ENCODE data around the gene ROBO2.

The ROBO2 gene

DNA sequence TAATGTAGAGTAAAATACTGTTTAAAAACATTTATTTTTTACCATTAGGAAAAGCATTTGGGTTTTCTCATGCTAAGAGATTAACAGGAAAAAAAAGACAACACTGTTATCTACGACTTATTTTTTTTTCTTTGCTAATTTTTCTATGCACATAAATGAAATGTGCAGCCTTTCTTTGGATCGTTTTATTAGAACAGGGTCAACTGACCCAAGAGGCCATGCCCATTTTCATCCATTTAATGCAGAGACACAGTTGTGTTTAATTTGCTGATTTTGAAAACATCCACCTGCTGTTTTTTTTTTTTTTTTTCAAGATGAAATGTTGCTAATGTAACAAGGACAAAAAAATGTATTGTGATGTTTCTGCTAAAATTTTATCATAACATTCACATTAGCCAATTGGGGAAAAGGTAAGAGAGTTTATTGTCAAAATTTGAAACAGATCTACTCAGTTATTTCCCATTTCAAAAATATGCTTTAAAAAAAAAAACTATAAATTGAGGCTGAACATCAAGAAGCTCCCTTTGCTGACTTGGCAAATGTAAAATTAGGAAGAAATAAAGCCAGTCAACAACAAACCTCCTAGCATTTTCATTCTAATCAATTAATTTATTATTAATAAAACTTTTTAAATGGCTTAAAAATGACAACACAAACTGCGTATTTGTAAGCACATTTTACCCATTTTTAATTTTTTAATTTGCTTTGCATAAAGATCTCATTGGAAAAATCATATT lies 485.2 kb downstream of the ROBO2 start:
- no peak for DNase-seq

DNA sequence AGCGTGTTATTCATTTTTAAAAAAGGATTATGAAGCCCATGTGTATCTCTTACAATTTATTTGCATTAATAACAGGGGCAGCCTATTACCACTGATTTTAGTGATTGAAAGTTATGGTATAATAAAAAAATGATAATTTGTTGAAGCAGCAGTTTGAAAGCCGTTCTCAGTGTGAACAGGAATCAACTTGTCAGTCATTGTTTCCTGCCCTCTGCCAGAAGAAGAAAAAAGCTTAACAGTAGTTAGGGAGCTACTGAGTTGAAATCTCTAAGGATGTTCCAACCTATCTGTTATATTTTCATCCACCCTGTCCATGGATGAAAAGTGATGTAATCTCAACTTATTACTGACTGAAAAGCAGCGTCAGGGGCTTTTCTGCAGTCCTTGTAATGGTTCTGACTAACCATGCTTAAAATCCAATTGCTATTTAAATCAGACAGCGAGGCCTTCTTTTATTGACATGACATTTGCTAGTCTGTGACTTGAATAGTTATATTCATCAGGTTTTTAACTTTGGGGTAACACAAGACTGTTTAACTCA lies 486.7 kb downstream of the ROBO2 start:
- no peak for DNase-seq

DNA sequence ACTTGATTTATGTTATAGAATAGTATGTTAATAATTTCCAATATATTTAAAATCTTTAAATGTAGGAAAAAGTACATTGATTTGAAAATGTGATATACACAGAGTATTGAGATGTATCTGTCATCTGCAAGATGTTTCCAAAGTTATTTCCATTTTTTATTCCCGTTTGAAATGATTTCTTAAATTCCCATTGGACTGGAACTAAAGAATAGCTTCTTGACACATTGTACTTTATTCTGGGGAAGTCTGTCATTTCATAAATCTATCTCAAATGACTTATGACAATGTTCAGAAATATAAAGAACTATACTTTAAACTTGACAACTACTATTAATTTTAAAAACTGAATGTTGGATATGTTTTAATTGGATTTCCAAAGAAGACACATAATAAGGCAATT lies 489.6 kb downstream of the ROBO2 start:
- no peak for DNase-seq

DNA sequence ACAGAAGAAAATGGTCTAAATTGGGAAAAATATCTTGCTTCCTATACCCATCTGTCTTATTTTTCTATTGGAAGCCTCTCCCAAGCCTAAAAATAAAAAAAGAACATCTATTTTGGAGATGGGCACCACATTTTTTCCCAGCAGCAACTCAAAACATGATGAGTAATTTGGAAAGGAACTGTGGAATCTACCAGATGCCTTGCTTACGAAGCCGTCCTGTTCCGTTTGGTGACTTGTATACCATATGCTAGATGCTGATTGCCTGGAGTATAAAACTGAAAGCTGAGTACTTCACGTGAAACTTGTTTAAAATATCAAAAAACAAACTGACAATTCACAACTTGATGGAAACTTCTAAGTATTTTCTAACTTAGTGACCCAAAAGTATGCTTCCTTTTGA lies 491.0 kb downstream of the ROBO2 start:
- DNase-seq, result no peak

GRCh38 chr3:77535116-77535515 lies 495.2 kb downstream of the ROBO2 start:
- no peak for DNase-seq

DNA sequence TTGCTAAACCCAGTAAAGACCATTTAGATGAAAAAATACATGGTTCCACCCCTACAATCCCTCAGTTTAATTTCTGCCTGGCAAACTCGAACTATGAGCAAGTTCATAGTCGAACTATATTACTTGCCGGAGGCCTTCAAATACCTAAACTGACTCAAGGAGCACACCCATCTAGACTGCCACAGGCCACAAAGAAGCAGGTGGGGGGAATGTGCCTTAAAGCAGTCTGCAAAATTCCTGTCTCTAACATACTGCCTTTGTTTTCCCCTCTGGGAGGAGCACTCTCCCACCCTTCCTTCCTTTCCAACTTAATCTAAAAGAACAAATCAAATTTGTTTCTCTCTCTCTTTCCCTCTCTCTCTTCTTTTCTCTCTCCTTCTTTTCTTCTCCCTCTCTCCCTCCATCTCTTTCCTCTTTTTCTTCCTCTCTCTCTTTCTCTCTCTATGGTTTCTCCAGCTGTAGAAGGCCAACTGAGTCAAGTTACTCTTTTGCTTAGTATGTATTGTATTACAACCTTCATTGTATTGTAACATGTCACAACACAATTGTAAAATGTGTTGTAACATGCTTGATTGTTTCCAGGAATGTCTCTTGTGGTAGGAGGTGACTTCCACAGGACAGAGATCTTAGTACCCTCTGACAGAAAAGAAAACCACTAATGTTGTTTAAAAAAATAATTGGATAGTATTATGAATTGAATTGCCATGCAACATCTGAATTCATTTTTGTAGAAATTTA lies 496.3 kb downstream of the ROBO2 start:
- no peak for DNase-seq

GRCh38 chr3:77539014-77539413 lies 499.1 kb downstream of the ROBO2 start:
- no peak for DNase-seq

DNA sequence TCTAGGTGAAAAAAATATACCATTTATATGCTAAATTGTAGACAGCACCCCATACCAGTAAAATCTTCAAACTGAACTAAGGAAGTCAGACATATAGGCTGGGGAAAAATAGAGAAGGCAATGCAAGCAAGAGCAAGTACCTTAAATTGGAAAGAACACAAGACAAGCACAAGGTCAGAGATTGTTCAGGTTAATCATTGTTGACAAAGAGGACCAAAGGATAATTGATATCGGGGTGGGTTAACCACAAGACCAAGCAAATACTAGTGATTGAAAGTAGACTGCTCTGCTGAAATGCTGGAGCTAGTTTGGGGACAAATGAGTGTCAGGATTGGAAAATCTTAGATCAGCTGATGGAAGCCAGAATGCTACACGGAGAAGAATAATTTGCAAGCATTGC lies 499.8 kb downstream of the ROBO2 start:
- no peak for DNase-seq

- DNase-seq, result no peak
These were observed 501.5 kb downstream of the ROBO2 start for GRCh38 chr3:77541203-77541922.

DNA sequence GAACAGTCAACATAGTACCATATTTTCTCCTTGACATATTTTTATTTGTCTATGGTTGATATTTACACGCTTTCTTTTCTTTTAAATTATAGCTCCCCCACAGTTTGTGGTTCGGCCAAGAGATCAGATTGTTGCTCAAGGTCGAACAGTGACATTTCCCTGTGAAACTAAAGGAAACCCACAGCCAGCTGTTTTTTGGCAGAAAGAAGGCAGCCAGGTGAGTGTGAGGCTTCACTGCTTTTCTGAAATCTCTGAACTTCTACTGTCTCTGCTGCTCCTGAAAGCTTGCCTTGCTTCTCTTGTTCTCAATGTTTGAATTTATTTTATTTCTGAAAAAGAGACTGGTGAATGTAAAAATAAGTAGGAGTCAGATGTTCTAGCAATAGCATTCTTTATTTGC lies 506.3 kb downstream of the ROBO2 start:
- no peak for DNase-seq

GRCh38 chr3:77549034-77549433 lies 509.1 kb downstream of the ROBO2 start:
- no peak for DNase-seq

DNA sequence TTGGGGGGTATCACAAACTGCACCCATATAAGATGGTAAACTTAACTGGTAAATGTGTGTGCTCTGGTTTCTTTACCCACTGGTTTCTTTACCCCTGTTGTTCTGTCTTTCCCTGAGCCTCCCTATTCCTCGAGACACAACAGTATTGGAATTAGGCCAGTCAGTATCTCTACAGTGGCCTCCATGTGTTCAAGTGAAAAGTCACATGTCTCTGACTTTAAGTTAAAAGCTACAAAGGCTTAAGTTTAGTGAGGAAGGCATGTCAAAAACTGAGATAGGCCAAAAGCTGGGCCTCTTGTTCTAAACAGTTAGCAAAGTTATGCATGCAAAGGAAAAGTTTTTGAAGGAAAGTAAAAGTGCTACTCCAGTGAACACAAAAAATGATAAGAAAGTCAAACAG lies 513.3 kb downstream of the ROBO2 start:
- DNase-seq, result no peak

GRCh38 chr3:77562089-77562488 lies 522.2 kb downstream of the ROBO2 start:
- no peak for DNase-seq

GRCh38 chr3:77563012-77563411 lies 523.1 kb downstream of the ROBO2 start:
- no peak for DNase-seq

DNA sequence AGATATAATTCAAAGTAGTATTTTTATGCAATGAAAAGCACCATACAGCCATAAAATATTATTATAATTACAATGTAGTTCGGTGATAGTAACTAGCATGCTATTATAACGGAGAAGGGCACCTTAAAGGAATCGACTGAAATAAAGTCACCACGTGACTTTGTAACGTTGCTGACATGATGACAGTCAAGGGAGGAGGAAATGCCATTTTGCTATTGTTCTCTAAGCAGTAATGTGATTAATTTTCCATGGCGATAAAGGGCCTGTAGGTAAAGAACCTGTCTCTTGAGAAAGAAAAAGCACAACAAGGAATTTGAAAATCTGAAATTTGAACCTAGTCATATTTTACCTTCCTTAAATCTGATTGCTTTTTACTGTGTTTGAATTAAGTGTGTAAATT lies 526.2 kb downstream of the ROBO2 start:
- no peak for DNase-seq

GRCh38 chr3:77571971-77572715 lies 532.2 kb downstream of the ROBO2 start:
- DNase-seq, result no peak

DNA sequence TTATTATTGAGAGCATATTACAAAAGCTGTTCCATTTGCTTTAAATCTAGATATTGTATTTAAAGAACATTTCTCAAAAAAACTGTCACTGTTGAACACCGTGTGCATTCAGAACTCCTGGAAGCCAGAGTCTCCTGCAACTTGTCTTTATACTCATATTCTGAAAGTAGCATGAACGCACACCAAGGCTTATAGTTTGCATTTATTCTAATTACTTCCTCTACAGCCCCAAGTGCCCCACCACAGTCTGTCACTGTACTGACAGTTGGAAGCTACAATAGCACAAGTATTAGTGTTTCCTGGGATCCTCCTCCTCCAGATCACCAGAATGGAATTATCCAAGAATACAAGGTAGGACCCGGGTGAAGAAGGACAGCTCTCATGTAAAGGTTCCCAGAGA lies 537.4 kb downstream of the ROBO2 start:
- DNase-seq, result no peak

DNA sequence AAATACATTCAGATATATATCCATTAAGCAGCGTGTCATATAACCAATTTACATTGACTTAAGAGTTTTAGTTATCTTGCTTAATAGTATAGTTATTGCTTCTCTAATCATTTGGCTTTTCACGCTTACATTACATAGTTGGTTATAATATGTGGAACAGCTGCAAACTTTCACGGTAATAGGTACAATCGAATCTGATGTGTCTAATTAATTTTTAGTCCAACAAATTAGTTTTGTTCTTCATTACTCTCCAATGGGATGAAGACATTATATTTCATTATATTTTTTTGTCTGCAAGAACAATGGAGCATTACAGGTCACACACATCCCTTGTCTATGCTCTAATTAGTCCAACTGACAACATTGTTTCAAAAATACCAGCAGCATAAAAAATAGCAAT lies 546.3 kb downstream of the ROBO2 start:
- DNase-seq, result no peak

GRCh38 chr3:77588863-77589262 lies 549.0 kb downstream of the ROBO2 start:
- no peak for DNase-seq

DNA sequence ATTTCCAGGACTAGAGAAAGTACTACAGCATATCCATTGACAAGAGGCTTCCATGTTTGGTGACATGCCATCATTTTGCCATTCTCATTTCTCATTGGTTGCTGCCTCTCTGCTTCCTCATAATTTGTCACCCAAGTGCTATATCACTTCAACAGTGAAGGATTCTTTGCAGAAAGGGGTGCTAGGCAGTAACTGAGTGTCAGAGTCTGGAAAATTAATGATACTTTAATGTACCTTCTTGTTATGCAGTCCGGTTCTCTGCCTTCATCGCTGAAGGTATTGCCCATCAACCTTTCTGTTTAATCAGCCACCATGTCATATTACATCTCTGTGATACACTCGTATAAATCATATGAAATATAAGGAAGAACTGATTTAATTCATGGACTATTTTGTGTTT lies 550.3 kb downstream of the ROBO2 start:
- no peak for DNase-seq

- DNase-seq, result no peak
These were observed 555.5 kb downstream of the ROBO2 start for GRCh38 chr3:77595371-77595870.

GRCh38 chr3:77599948-77600347 lies 560.0 kb downstream of the ROBO2 start:
- no peak for DNase-seq
